OCI-LY1 (cell line): ENCODE measurements around the gene FNDC5.

Source experiments
- EZH2 ChIP-seq: fragments of 200-600 bp; sonication (generic), shearing (Covaris generic); IDR thresholded peaks from 2 replicates; pipeline ENCODE4 v1.8.0; 2017; ENCODE audit warnings: borderline replicate concordance, mixed run types, mild to moderate bottlenecking, antibody characterized with exemption, low read length, moderate library complexity, mixed read lengths
- TF ChIP-seq, protein P1 (sequence below): fragments of 200-600 bp; sonication (generic), shearing (Covaris generic); IDR thresholded peaks from 2 replicates; pipeline ENCODE4 v1.5.1; 2017; ENCODE audit warnings: mild to moderate bottlenecking, antibody characterized with exemption, low read length, moderate library complexity, mixed read lengths

DNA sequence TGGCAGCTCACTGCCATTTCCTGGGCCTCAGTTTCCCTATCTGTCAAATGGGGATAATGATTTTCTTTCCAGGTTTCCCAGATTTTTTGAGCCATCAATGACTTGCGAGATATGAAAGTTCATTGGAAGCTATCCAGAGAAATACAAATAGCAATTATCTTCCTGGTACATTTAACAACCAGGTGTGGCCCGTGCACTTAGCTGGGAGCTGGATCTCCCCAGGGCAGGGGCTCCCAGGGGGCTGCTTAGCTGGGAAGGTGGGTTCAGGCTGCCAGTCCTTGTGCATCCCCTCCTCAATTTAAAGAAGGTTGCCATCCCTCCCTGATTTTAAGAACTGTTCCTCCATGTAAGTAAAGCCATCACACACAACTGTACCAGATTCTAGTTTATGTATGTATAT, 34.1 kb upstream of the FNDC5 start:
- TF ChIP-seq, protein P1, sequence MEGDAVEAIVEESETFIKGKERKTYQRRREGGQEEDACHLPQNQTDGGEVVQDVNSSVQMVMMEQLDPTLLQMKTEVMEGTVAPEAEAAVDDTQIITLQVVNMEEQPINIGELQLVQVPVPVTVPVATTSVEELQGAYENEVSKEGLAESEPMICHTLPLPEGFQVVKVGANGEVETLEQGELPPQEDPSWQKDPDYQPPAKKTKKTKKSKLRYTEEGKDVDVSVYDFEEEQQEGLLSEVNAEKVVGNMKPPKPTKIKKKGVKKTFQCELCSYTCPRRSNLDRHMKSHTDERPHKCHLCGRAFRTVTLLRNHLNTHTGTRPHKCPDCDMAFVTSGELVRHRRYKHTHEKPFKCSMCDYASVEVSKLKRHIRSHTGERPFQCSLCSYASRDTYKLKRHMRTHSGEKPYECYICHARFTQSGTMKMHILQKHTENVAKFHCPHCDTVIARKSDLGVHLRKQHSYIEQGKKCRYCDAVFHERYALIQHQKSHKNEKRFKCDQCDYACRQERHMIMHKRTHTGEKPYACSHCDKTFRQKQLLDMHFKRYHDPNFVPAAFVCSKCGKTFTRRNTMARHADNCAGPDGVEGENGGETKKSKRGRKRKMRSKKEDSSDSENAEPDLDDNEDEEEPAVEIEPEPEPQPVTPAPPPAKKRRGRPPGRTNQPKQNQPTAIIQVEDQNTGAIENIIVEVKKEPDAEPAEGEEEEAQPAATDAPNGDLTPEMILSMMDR: no peak
- TF ChIP-seq EZH2: no peak
